ENCODE measurements around the gene RIOK3.
"Not testable (repeated sequence)": the region's sequence is repeated elsewhere in the genome, so short reads cannot be mapped to it uniquely, and the experiment has no call there.

Gene RIOK3

GRCh38 chr18:23452728-23453679 lies at the start of gene RIOK3:
Gene RIOK3, plus strand, starts transcription at chr18:23453287. Its CDS starts 153 bp downstream, at chr18:23453440.
- DNase-seq (ENCODE audit: low read depth): peak; percentile 83

GRCh38 chr18:23403310-23403709 lies 49.8 kb upstream of the RIOK3 start:
- no peak for DNase-seq (ENCODE audit: low read depth)

- DNase-seq (ENCODE audit: low read depth): no peak
Observed at GRCh38 chr18:23405636-23406035, 47.5 kb upstream of the RIOK3 start.

GRCh38 chr18:23406271-23406787 lies 46.8 kb upstream of the RIOK3 start:
- DNase-seq (ENCODE audit: low read depth): no peak

- no peak for DNase-seq (ENCODE audit: low read depth)
Observed at GRCh38 chr18:23412351-23412964, 40.6 kb upstream of the RIOK3 start.

GRCh38 chr18:23415515-23415914 lies 37.6 kb upstream of the RIOK3 start:
- no peak for DNase-seq (ENCODE audit: low read depth)

- no peak for DNase-seq (ENCODE audit: low read depth)
Observed at GRCh38 chr18:23416298-23416697, 36.8 kb upstream of the RIOK3 start.

GRCh38 chr18:23421277-23421676 lies 31.8 kb upstream of the RIOK3 start:
- DNase-seq (ENCODE audit: low read depth): no peak

GRCh38 chr18:23422751-23423418 lies 30.2 kb upstream of the RIOK3 start:
- no peak for DNase-seq (ENCODE audit: low read depth)

GRCh38 chr18:23424616-23425015 lies 28.5 kb upstream of the RIOK3 start:
- DNase-seq (ENCODE audit: low read depth): no peak

- no peak for DNase-seq (ENCODE audit: low read depth)
Observed at GRCh38 chr18:23428821-23429220, 24.3 kb upstream of the RIOK3 start.

GRCh38 chr18:23429538-23429937 lies 23.5 kb upstream of the RIOK3 start:
- not testable (repeated sequence) for DNase-seq (ENCODE audit: low read depth)

GRCh38 chr18:23433360-23433759 lies 19.7 kb upstream of the RIOK3 start:
- no peak for DNase-seq (ENCODE audit: low read depth)

GRCh38 chr18:23437357-23438045 lies 15.6 kb upstream of the RIOK3 start:
- peak; percentile 65 for DNase-seq (ENCODE audit: low read depth)

- DNase-seq (ENCODE audit: low read depth): no peak
Observed at GRCh38 chr18:23438046-23438377, 15.1 kb upstream of the RIOK3 start.

GRCh38 chr18:23438608-23439366 lies 14.3 kb upstream of the RIOK3 start:
- DNase-seq (ENCODE audit: low read depth): no peak

- DNase-seq (ENCODE audit: low read depth): no peak
Observed at GRCh38 chr18:23440131-23440530, 13.0 kb upstream of the RIOK3 start.

- DNase-seq (ENCODE audit: low read depth): no peak
Observed at GRCh38 chr18:23442958-23443357, 10.1 kb upstream of the RIOK3 start.

- DNase-seq (ENCODE audit: low read depth): no peak
Observed at GRCh38 chr18:23448291-23448690, 4.8 kb upstream of the RIOK3 start.

GRCh38 chr18:23450022-23450421 lies 3.1 kb upstream of the RIOK3 start:
- DNase-seq (ENCODE audit: low read depth): no peak

GRCh38 chr18:23451011-23451410 lies 2.1 kb upstream of the RIOK3 start:
- DNase-seq (ENCODE audit: low read depth): no peak
